ENCODE measurements around the gene SYNPO2. TPM values are rescaled to one million over a fixed set of nuclear protein-coding genes. Genes with fewer than 3 reads are reported as not detected.

Gene SYNPO2
- total and polyA plus RNA-seq, 2 of the 8 experiments (the other 6 are each of a cell fraction or from before 2014, with no cell fraction given): 0.50 to 4.2 TPM

- TF ChIP-seq ASH2L (IDR thresholded peaks at IDR 0.05; ENCODE audit: low read length) (no peak), JUND (IDR thresholded peaks at IDR 0.05; ENCODE audit: low read length) (no peak), BRCA1 (IDR thresholded peaks at IDR 0.05; ENCODE audit: low read depth, low read length) (no peak)
Observed at GRCh38 chr4:118849867-118850487, 38.7 kb upstream of the SYNPO2 start (continued).

All from H1 (cell line).